ENCODE results near the gene NBAS.

GRCh38 chr2:15226661-15227060 is 334.5 kb downstream of the NBAS start:
- no peak for TF ChIP-seq CTCF (IDR thresholded peaks at IDR 0.05)
- TF ChIP-seq SIN3A (IDR thresholded peaks at IDR 0.05; ENCODE audit: borderline replicate concordance, insufficient read depth, low read depth, low read length), result no peak

All from Panc1 (cell line).